Stimulated activated CD4-positive, alpha-beta T cell treated with anti-CD3 and anti-CD28 coated beads, TNF-alpha, amount 100 ng/mL, for 4 hours (primary cell): Measurements from ENCODE around the gene STK32B.
"Not testable (repeated sequence)": the region's sequence is repeated elsewhere in the genome, so short reads cannot be mapped to it uniquely, and the experiment has no call there.

ENCODE experiments used
- DNase-seq, 3 experiments: peaks; one replicate each; pipeline ENCODE4 v3.0.0-alpha.2; 2020; ENCODE audit warnings: low read depth in 3 of 3

Gene STK32B

GRCh38 chr4:5030221-5030620 lies 21.1 kb upstream of the STK32B start:
- no peak for DNase-seq

GRCh38 chr4:5030927-5031326 lies 20.4 kb upstream of the STK32B start:
- DNase-seq: no peak

GRCh38 chr4:5032813-5033212 lies 18.5 kb upstream of the STK32B start:
- DNase-seq: no peak

- DNase-seq: no peak
Observed at GRCh38 chr4:5033281-5033841, 17.9 kb upstream of the STK32B start.

GRCh38 chr4:5034206-5034605 lies 17.1 kb upstream of the STK32B start:
- no peak for DNase-seq

- DNase-seq: no peak
Observed at GRCh38 chr4:5036239-5036638, 15.0 kb upstream of the STK32B start.

GRCh38 chr4:5037553-5038551 lies 13.4 kb upstream of the STK32B start:
- DNase-seq: no peak

- no peak for DNase-seq
Observed at GRCh38 chr4:5039800-5040199, 11.5 kb upstream of the STK32B start.

- DNase-seq: no peak
Observed at GRCh38 chr4:5040856-5041620, 10.2 kb upstream of the STK32B start.

GRCh38 chr4:5041699-5042098 lies 9.6 kb upstream of the STK32B start:
- DNase-seq: no peak

- no peak for DNase-seq
Observed at GRCh38 chr4:5043579-5043978, 7.7 kb upstream of the STK32B start.

GRCh38 chr4:5044341-5044740 lies 6.9 kb upstream of the STK32B start:
- DNase-seq: no peak

GRCh38 chr4:5045097-5045496 lies 6.2 kb upstream of the STK32B start:
- DNase-seq: no peak

GRCh38 chr4:5048721-5049120 lies 2.6 kb upstream of the STK32B start:
- no peak for DNase-seq

GRCh38 chr4:5050520-5051277 lies 581 bp upstream of the STK32B start:
- no peak for DNase-seq

- DNase-seq: no peak
Observed at GRCh38 chr4:5052204-5052702, 973 bp downstream of the STK32B start.

- DNase-seq: no peak
Observed at GRCh38 chr4:5052726-5053425, 1.6 kb downstream of the STK32B start.

- no peak for DNase-seq
Observed at GRCh38 chr4:5054532-5054931, 3.3 kb downstream of the STK32B start.

- no peak for DNase-seq
Observed at GRCh38 chr4:5055411-5055810, 4.1 kb downstream of the STK32B start.

- DNase-seq: no peak
Observed at GRCh38 chr4:5066101-5066500, 14.8 kb downstream of the STK32B start.

- not testable (repeated sequence) for DNase-seq
Observed at GRCh38 chr4:5066968-5067367, 15.7 kb downstream of the STK32B start.
